ENCODE data around the gene RHAG. TPM values are rescaled to one million over a fixed set of nuclear protein-coding genes. Genes with fewer than 3 reads are reported as not detected.
"Not testable (repeated sequence)": the region's sequence is repeated elsewhere in the genome, so short reads cannot be mapped to it uniquely, and the experiment has no call there.

RHAG gene
- total RNA-seq (not detected), polyA plus RNA-seq (not detected)
- long read RNA-seq, donor 1, partial matches to known transcripts = 0 of 1 reads
- long read RNA-seq, donor 1, other reads (novel, unspliced or antisense) = 0 of 1 reads
- long read RNA-seq, donor 2, partial matches to known transcripts = 0 of 2 reads
- long read RNA-seq, donor 2, other reads (novel, unspliced or antisense) = 1 of 2 reads

GRCh38 chr6:49636713-49637349, at the start of gene RHAG:
RHAG (minus strand) TSS chr6:49636839; CDS start chr6:49636812, 27 bp downstream.
- intact Hi-C loops (cut with DNase I) = no loop called here
- Histone ChIP-seq H3K9me3 (ENCODE audit: control insufficient read depth, low read length) (no peaks in the 10 kb centered on the region), H3K27me3 (ENCODE audit: control insufficient read depth in 1 of 2, insufficient read depth in 2 of 2, low read length in 1 of 2) (no peaks in the 10 kb centered on the region), H3K27ac (ENCODE audit: low read depth in 1 of 2, low read length in 2 of 2) (no peak within 1 kb of the TSS), H3K36me3 (ENCODE audit: control insufficient read depth in 1 of 2, insufficient read depth in 2 of 2, low read length in 1 of 2) (no peaks in the 10 kb centered on the region), H3K4me1 (ENCODE audit: control insufficient read depth in 1 of 2, insufficient read depth in 2 of 2, low read length in 2 of 2) (no peaks in the 10 kb centered on the region), H3K4me3 (ENCODE audit: low read length in 2 of 2) (no peak within 1 kb of the TSS)
- WGBS, 2 donors = 57 to 59% methylated on average over 3 of the region's 3 CpGs
- ATAC-seq (ENCODE audit: low FRiP score) (no peak), DNase-seq (no peak)

GRCh38 chr6:49676671-49677281, 40.1 kb upstream of the RHAG start:
- H3K27me3 ChIP-seq (ENCODE audit: control insufficient read depth in 1 of 2, insufficient read depth in 2 of 2, low read length in 1 of 2) = no peaks in the 10 kb centered on the region
- no peak for ATAC-seq (ENCODE audit: low FRiP score)
- 59 to 65% methylated on average over 4 of the region's 4 CpGs for WGBS, 2 donors
- H3K9me3 ChIP-seq (ENCODE audit: control insufficient read depth, low read length) = no peaks in the 10 kb centered on the region
- H3K27ac ChIP-seq (ENCODE audit: low read depth in 1 of 2, low read length in 2 of 2) = no peak overlapping the region
- DNase-seq = no peak
- H3K4me1 ChIP-seq (ENCODE audit: control insufficient read depth in 1 of 2, insufficient read depth in 2 of 2, low read length in 2 of 2) = no peaks in the 10 kb centered on the region
- intact Hi-C loops (cut with DNase I) = no loop called here
- no peaks in the 10 kb centered on the region for H3K36me3 ChIP-seq (ENCODE audit: control insufficient read depth in 1 of 2, insufficient read depth in 2 of 2, low read length in 1 of 2)
- no peak overlapping the region for H3K4me3 ChIP-seq (ENCODE audit: low read length in 2 of 2)

GRCh38 chr6:49675816-49676215, 39.2 kb upstream of the RHAG start:
- WGBS, 2 donors = 59 to 80% methylated on average over 1 of the region's 1 CpG
- ATAC-seq (ENCODE audit: low FRiP score) (no peak), DNase-seq (no peak)
- Histone ChIP-seq H3K36me3 (ENCODE audit: control insufficient read depth in 1 of 2, insufficient read depth in 2 of 2, low read length in 1 of 2) (no peaks in the 10 kb centered on the region), H3K9me3 (ENCODE audit: control insufficient read depth, low read length) (no peaks in the 10 kb centered on the region), H3K27me3 (ENCODE audit: control insufficient read depth in 1 of 2, insufficient read depth in 2 of 2, low read length in 1 of 2) (no peaks in the 10 kb centered on the region), H3K27ac (ENCODE audit: low read depth in 1 of 2, low read length in 2 of 2) (no peak overlapping the region), H3K4me1 (ENCODE audit: control insufficient read depth in 1 of 2, insufficient read depth in 2 of 2, low read length in 2 of 2) (no peaks in the 10 kb centered on the region), H3K4me3 (ENCODE audit: low read length in 2 of 2) (no peak overlapping the region)
- intact Hi-C loops (cut with DNase I) = no loop called here

GRCh38 chr6:49668083-49668511, 31.5 kb upstream of the RHAG start:
- Histone ChIP-seq H3K4me1 (ENCODE audit: control insufficient read depth in 1 of 2, insufficient read depth in 2 of 2, low read length in 2 of 2) (no peaks in the 10 kb centered on the region), H3K27me3 (ENCODE audit: control insufficient read depth in 1 of 2, insufficient read depth in 2 of 2, low read length in 1 of 2) (no peaks in the 10 kb centered on the region), H3K9me3 (ENCODE audit: control insufficient read depth, low read length) (no peaks in the 10 kb centered on the region), H3K36me3 (ENCODE audit: control insufficient read depth in 1 of 2, insufficient read depth in 2 of 2, low read length in 1 of 2) (no peaks in the 10 kb centered on the region), H3K27ac (ENCODE audit: low read depth in 1 of 2, low read length in 2 of 2) (no peak overlapping the region), H3K4me3 (ENCODE audit: low read length in 2 of 2) (no peak overlapping the region)
- intact Hi-C loops (cut with DNase I) = no loop called here
- no peak for ATAC-seq (ENCODE audit: low FRiP score)
- DNase-seq = no peak

GRCh38 chr6:49666930-49667757, 30.5 kb upstream of the RHAG start:
- ATAC-seq (ENCODE audit: low FRiP score) (no peak), DNase-seq (no peak)
- 46 to 52% methylated on average over 5 of the region's 5 CpGs for WGBS, 2 donors
- no peaks in the 10 kb centered on the region for H3K4me1 ChIP-seq (ENCODE audit: control insufficient read depth in 1 of 2, insufficient read depth in 2 of 2, low read length in 2 of 2)
- no peaks in the 10 kb centered on the region for H3K9me3 ChIP-seq (ENCODE audit: control insufficient read depth, low read length)
- intact Hi-C loops (cut with DNase I) = no loop called here
- no peaks in the 10 kb centered on the region for H3K36me3 ChIP-seq (ENCODE audit: control insufficient read depth in 1 of 2, insufficient read depth in 2 of 2, low read length in 1 of 2)
- H3K4me3 ChIP-seq (ENCODE audit: low read length in 2 of 2) = no peak overlapping the region
- no peak overlapping the region for H3K27ac ChIP-seq (ENCODE audit: low read depth in 1 of 2, low read length in 2 of 2)
- no peaks in the 10 kb centered on the region for H3K27me3 ChIP-seq (ENCODE audit: control insufficient read depth in 1 of 2, insufficient read depth in 2 of 2, low read length in 1 of 2)

- intact Hi-C loops (cut with DNase I) = no loop called here
- no peak for ATAC-seq (ENCODE audit: low FRiP score)
These were observed 29.8 kb upstream of the RHAG start for GRCh38 chr6:49666480-49666879.

GRCh38 chr6:49664817-49665216, 28.2 kb upstream of the RHAG start:
- H3K4me3 ChIP-seq (ENCODE audit: low read length in 2 of 2) = no peak overlapping the region
- DNase-seq = no peak
- 60 to 71% methylated on average over 3 of the region's 3 CpGs for WGBS, 2 donors
- no peak overlapping the region for H3K27ac ChIP-seq (ENCODE audit: low read depth in 1 of 2, low read length in 2 of 2)
- no peak for ATAC-seq (ENCODE audit: low FRiP score)
- H3K9me3 ChIP-seq (ENCODE audit: control insufficient read depth, low read length) = no peaks in the 10 kb centered on the region
- H3K27me3 ChIP-seq (ENCODE audit: control insufficient read depth in 1 of 2, insufficient read depth in 2 of 2, low read length in 1 of 2) = no peaks in the 10 kb centered on the region
- intact Hi-C loops (cut with DNase I) = no loop called here
- no peaks in the 10 kb centered on the region for H3K36me3 ChIP-seq (ENCODE audit: control insufficient read depth in 1 of 2, insufficient read depth in 2 of 2, low read length in 1 of 2)
- H3K4me1 ChIP-seq (ENCODE audit: control insufficient read depth in 1 of 2, insufficient read depth in 2 of 2, low read length in 2 of 2) = no peaks in the 10 kb centered on the region

More at GRCh38 chr6:49666480-49666879, 29.8 kb upstream of the RHAG start:
- no peaks in the 10 kb centered on the region for H3K36me3 ChIP-seq (ENCODE audit: control insufficient read depth in 1 of 2, insufficient read depth in 2 of 2, low read length in 1 of 2)
- no peak for DNase-seq
- H3K9me3 ChIP-seq (ENCODE audit: control insufficient read depth, low read length) = no peaks in the 10 kb centered on the region
- H3K27ac ChIP-seq (ENCODE audit: low read depth in 1 of 2, low read length in 2 of 2) = no peak overlapping the region
- H3K4me1 ChIP-seq (ENCODE audit: control insufficient read depth in 1 of 2, insufficient read depth in 2 of 2, low read length in 2 of 2) = no peaks in the 10 kb centered on the region
- H3K4me3 ChIP-seq (ENCODE audit: low read length in 2 of 2) = no peak overlapping the region
- H3K27me3 ChIP-seq (ENCODE audit: control insufficient read depth in 1 of 2, insufficient read depth in 2 of 2, low read length in 1 of 2) = no peaks in the 10 kb centered on the region
- 61 to 64% methylated on average over 1 of the region's 1 CpG for WGBS, 2 donors

- DNase-seq; H3K4me1 ChIP-seq (ENCODE audit: control insufficient read depth in 1 of 2, insufficient read depth in 2 of 2, low read length in 2 of 2); H3K4me3 ChIP-seq (ENCODE audit: low read length in 2 of 2); H3K27ac ChIP-seq (ENCODE audit: low read depth in 1 of 2, low read length in 2 of 2); H3K27me3 ChIP-seq (ENCODE audit: control insufficient read depth in 1 of 2, insufficient read depth in 2 of 2, low read length in 1 of 2); intact Hi-C loops (cut with DNase I); H3K36me3 ChIP-seq (ENCODE audit: control insufficient read depth in 1 of 2, insufficient read depth in 2 of 2, low read length in 1 of 2); H3K9me3 ChIP-seq (ENCODE audit: control insufficient read depth, low read length); ATAC-seq (ENCODE audit: low FRiP score): not testable (repeated sequence)
- 76 to 81% methylated on average over 1 of the region's 1 CpG for WGBS, 2 donors
These were observed 27.4 kb upstream of the RHAG start for GRCh38 chr6:49664054-49664453.

Data from aorta (tissue), 5 donors.